ENCODE data around the gene LRRFIP2. TPM values are rescaled to one million over a fixed set of nuclear protein-coding genes. Genes with fewer than 3 reads are reported as not detected.

LRRFIP2 gene
- total and polyA plus RNA-seq, 2 of the 4 experiments (the other 2 are of a cell fraction), result 20.6 to 31.0 TPM

DNA sequence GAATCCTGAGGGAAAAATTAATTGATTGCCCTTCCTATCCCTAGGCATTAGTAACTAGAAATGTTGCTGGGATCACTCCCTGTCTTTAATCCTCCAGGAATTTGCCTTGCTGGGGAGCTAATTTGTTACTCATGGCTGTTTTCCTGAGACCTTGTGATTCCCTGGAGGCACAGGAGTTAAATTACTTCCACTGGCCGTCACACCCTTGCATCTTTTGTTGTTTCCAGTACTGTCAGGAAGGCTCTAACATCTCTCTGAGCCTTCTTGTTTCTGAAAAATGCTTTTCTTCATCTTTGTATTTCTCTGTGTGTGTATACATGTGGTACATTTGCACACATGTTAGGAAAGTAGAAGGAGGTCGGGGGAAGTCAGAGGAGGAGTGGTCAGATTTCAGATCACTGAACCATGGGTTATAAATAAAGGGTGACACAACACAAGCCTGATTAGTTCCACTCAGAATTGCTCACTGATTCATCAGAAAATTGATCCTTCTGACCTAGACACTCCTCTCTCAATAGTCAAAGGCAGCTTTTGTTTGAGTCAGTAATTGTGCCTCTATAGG is 23.5 kb upstream of the LRRFIP2 start:
- Histone ChIP-seq H4K91ac (ENCODE audit: insufficient read depth, low read depth, low read length) (no peak overlapping the region), H3K23ac (ENCODE audit: low read depth, low read length) (no peak overlapping the region), H3K4me1 (ENCODE audit: control insufficient read depth, insufficient read depth, low read length) (peaks cover 7% of the 10 kb centered on the region; the same call in 1 of the 2 replicates), H2BK120ac (ENCODE audit: low read depth, low read length) (peak overlapping the region; percentile 34; the same call in 1 of the 2 replicates), H2BK15ac (ENCODE audit: low read depth, low read length) (0 out of 3 replicates have a peak overlapping the region, but pooled peaks have one; percentile 4), H3K27me3 (ENCODE audit: control insufficient read depth, insufficient read depth, low read length) (no peaks in the 10 kb centered on the region), H3K14ac (replicated peaks; ENCODE audit: low read depth, low read length) (peak overlapping the region; percentile 75; the same call in 1 of the 2 replicates), H3K9ac (ENCODE audit: low read depth, low read length) (no peak overlapping the region), H3K27ac (ENCODE audit: insufficient read depth, low read length) (no peak overlapping the region), H3K4ac (ENCODE audit: low read depth, low read length) (peak overlapping the region; percentile 36; the same call in 1 of the 2 replicates), H3K9me1 (ENCODE audit: insufficient read depth, low read length) (0 out of 2 replicates have a peak, but pooled peaks cover 3% of the 10 kb centered on the region), H3K18ac (ENCODE audit: low read depth, low read length) (peak overlapping the region; percentile 47; the same call in 1 of the 2 replicates), H3K36me3 (ENCODE audit: control insufficient read depth, insufficient read depth, low read length) (no peaks in the 10 kb centered on the region), H4K5ac (ENCODE audit: low read depth, low read length) (peak overlapping the region; percentile 58; the same call in 1 of the 2 replicates), H2AK9ac (replicated peaks; ENCODE audit: low read depth, low read length, poor library complexity) (no peak overlapping the region), H2BK20ac (ENCODE audit: low read depth, low read length) (no peak overlapping the region), H3K56ac (ENCODE audit: extremely low read depth, insufficient read depth, low read length) (no peak overlapping the region), H3K79me1 (ENCODE audit: low read depth in 1 of 2, low read length in 2 of 2) (no peaks in the 10 kb centered on the region), H3K9me3 (ENCODE audit: control insufficient read depth, insufficient read depth, low read length) (no peaks in the 10 kb centered on the region), H4K20me1 (ENCODE audit: insufficient read depth, low read length) (no peaks in the 10 kb centered on the region), H3K4me3 (ENCODE audit: insufficient read depth, low read depth, low read length) (no peak overlapping the region), H2BK5ac (ENCODE audit: low read depth, low read length, poor library complexity, severe bottlenecking) (peak overlapping the region; percentile 33), H2AFZ (replicated peaks; ENCODE audit: low read length, poor library complexity) (no peak overlapping the region), H2AK5ac (ENCODE audit: low read depth, low read length) (peak overlapping the region; percentile 18; the same call in 1 of the 2 replicates), H3K4me2 (ENCODE audit: low read depth, low read length) (peak overlapping the region; percentile 24; the same call in 1 of the 2 replicates), H4K8ac (ENCODE audit: low read depth in 2 of 2, low read length in 2 of 2) (no peak overlapping the region)
- TF ChIP-seq, protein P1, sequence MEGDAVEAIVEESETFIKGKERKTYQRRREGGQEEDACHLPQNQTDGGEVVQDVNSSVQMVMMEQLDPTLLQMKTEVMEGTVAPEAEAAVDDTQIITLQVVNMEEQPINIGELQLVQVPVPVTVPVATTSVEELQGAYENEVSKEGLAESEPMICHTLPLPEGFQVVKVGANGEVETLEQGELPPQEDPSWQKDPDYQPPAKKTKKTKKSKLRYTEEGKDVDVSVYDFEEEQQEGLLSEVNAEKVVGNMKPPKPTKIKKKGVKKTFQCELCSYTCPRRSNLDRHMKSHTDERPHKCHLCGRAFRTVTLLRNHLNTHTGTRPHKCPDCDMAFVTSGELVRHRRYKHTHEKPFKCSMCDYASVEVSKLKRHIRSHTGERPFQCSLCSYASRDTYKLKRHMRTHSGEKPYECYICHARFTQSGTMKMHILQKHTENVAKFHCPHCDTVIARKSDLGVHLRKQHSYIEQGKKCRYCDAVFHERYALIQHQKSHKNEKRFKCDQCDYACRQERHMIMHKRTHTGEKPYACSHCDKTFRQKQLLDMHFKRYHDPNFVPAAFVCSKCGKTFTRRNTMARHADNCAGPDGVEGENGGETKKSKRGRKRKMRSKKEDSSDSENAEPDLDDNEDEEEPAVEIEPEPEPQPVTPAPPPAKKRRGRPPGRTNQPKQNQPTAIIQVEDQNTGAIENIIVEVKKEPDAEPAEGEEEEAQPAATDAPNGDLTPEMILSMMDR (conservative IDR thresholded peaks at IDR 0.05; ENCODE audit: low read depth, low read length), result no peak
- TF ChIP-seq, protein P2, sequence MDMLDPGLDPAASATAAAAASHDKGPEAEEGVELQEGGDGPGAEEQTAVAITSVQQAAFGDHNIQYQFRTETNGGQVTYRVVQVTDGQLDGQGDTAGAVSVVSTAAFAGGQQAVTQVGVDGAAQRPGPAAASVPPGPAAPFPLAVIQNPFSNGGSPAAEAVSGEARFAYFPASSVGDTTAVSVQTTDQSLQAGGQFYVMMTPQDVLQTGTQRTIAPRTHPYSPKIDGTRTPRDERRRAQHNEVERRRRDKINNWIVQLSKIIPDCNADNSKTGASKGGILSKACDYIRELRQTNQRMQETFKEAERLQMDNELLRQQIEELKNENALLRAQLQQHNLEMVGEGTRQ (IDR thresholded peaks at IDR 0.05; ENCODE audit: low read depth, low read length), result no peak
- TF ChIP-seq SMC3 (IDR thresholded peaks at IDR 0.05; ENCODE audit: low read depth, low read length), result no peak
- TF ChIP-seq RCOR1 (IDR thresholded peaks at IDR 0.05; ENCODE audit: insufficient replicate concordance, low read length), result no peak
- TF ChIP-seq RFX5 (IDR thresholded peaks at IDR 0.05; ENCODE audit: low read depth, low read length), result no peak
- TF ChIP-seq CEBPB (IDR thresholded peaks at IDR 0.05; ENCODE audit: low read depth, low read length), result no peak
- no peak for TF ChIP-seq FOS (IDR thresholded peaks at IDR 0.05; ENCODE audit: low read depth, low read length)
- TF ChIP-seq NFE2L2 (IDR thresholded peaks at IDR 0.05; ENCODE audit: low read depth, low read length), result no peak
- TF ChIP-seq CHD1 (IDR thresholded peaks at IDR 0.05; ENCODE audit: low read depth, low read length), result no peak
- TF ChIP-seq POLR2A (IDR thresholded peaks at IDR 0.05; ENCODE audit: low read depth, low read length), result no peak
- no peak for TF ChIP-seq RAD21 (IDR thresholded peaks at IDR 0.05; ENCODE audit: low read length)
- no peak for TF ChIP-seq BHLHE40 (IDR thresholded peaks at IDR 0.05; ENCODE audit: low read depth, low read length)
- no peak for TF ChIP-seq MAFK (IDR thresholded peaks at IDR 0.05; ENCODE audit: low read depth, low read length)
- TF ChIP-seq, protein P3, sequence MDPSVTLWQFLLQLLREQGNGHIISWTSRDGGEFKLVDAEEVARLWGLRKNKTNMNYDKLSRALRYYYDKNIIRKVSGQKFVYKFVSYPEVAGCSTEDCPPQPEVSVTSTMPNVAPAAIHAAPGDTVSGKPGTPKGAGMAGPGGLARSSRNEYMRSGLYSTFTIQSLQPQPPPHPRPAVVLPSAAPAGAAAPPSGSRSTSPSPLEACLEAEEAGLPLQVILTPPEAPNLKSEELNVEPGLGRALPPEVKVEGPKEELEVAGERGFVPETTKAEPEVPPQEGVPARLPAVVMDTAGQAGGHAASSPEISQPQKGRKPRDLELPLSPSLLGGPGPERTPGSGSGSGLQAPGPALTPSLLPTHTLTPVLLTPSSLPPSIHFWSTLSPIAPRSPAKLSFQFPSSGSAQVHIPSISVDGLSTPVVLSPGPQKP (IDR thresholded peaks at IDR 0.05; ENCODE audit: borderline replicate concordance, low read depth, low read length), result no peak
- no peak for TF ChIP-seq MXI1 (IDR thresholded peaks at IDR 0.05; ENCODE audit: borderline replicate concordance, low read depth, low read length)
- no peak for TF ChIP-seq MAZ (IDR thresholded peaks at IDR 0.05; ENCODE audit: borderline replicate concordance, low read depth, low read length)
- ATAC-seq (ENCODE audit: low read depth), result peak; percentile 66
- intact Hi-C loops (cut with micrococcal nuclease) (no loop called here), in situ Hi-C loops (cut with MboI; ENCODE audit: low sequenced_read_pairs) (no loop called here), dilution Hi-C loops (cut with HindIII; ENCODE audit: low sequenced_read_pairs, unreplicated experiment) (no loop called here)
- no TSS peak for BruUV-seq (replicated peaks)
- CTCF ChIA-PET, result no interaction called here
- POLR2A ChIA-PET (ENCODE audit: unreplicated experiment), result no interaction called here
- DNase-seq, result peak; percentile 55
- WGBS, 2 experiments (ENCODE audit: extremely low coverage in 2 of 2, insufficient read length in 1 of 2), result no CpG with 5 or more reads among the region's 2 CpGs

Data from IMR-90 (cell line).